Ovary (tissue), 9 donors: ENCODE measurements around the gene RAPGEF2. TPM values are rescaled to one million over a fixed set of nuclear protein-coding genes. Genes with fewer than 3 reads are reported as not detected.

ENCODE experiments used
- DNase-seq, 5 donors: peaks; one replicate each; pipeline ENCODE4 v3.0.0-alpha.2; 2019 to 2020
- H3K27ac ChIP-seq, 2 donors: fragments of 200-600 bp; one replicate each; pipeline versions ENCODE4 v1.5.1 to v1.8.0; 2019 to 2022
- H3K27me3 ChIP-seq: fragments of 200-600 bp; one replicate; pipeline ENCODE4 v1.8.0; 2022
- H3K36me3 ChIP-seq: fragments of 200-600 bp; sonication (generic); one replicate; pipeline ENCODE4 v1.5.1; 2019
- H3K4me1 ChIP-seq: one replicate; pipeline ENCODE4 v1.8.1; 2013; ENCODE audit warnings: mild to moderate bottlenecking, moderate library complexity; ENCODE audit not compliant: insufficient read depth
- H3K4me3 ChIP-seq: fragments of 200-600 bp; sonication (generic); one replicate; pipeline ENCODE4 v1.5.1; 2017
- H3K9me3 ChIP-seq, 2 donors: fragments of 200-600 bp in 1 of 2; sonication (generic) in 1 of 2; one replicate each; pipeline versions ENCODE4 v1.5.1 to v1.8.1; 2013 to 2019; ENCODE audit warnings: mild to moderate bottlenecking in 1 of 2, moderate library complexity in 1 of 2
- CTCF ChIP-seq, 3 donors: fragments of 450-650 bp in 2 of 3; fragments of 200-600 bp in 1 of 3; IDR thresholded peaks; one replicate each; pipeline versions ENCODE4 v1.5.1 to v1.8.0; 2016 to 2022; ENCODE audit warnings: antibody characterized with exemption in 3 of 3, mild to moderate bottlenecking in 1 of 3
- EP300 ChIP-seq: sonication (generic); formaldehyde crosslinking; IDR thresholded peaks from one replicate; pipeline ENCODE4 v1.6.1; 2017; ENCODE audit warnings: antibody characterized with exemption
- POLR2A ChIP-seq: fragments of 450-650 bp; IDR thresholded peaks from one replicate; pipeline ENCODE4 v1.6.1; 2017; ENCODE audit warnings: antibody characterized with exemption, mild to moderate bottlenecking, moderate library complexity
- WGBS, 3 donors: extraction: QIAGEN DNeasy Blood & Tissue Kit in 1 of 3; methylation state at CpG; one replicate each; pipeline versions ENCODE4 v1.1.5 to v1.1.7; 2013 to 2017; 5-methylcytosine and 5-hydroxymethylcytosine counted together
- intact Hi-C, 4 donors: fragments of 100-400 bp; cut with DNase I; formaldehyde crosslinking; loops; one replicate each; pipeline versions ENCODE4 v1.11.0 to v1.15.1; 2022 to 2023
- polyA plus RNA-seq, 2 donors: library from polyadenylated mRNA; stranded (reverse); fragments of 200-250 nt in 1 of 2; fragments of 350-450 nt in 1 of 2; fragmentation: Illumina TruSeq in 1 of 2; extraction: RNeasy Lipid Tissue Mini Kit (QIAGEN cat#74804) in 1 of 2; gene quantifications; one replicate each; pipeline ENCODE4 v1.2.3, GENCODE V29; 2013 to 2014
- total RNA-seq, 7 donors: library from RNA; depleted of rRNA in 2 of 7; stranded (reverse); fragments of >200 nt in 2 of 7; fragmentation: NEBNext Ultra II Directional in 3 of 7; extraction: Animal tissue kit (Norgen Biotek cat#: 25700) in 3 of 7; gene quantifications; one replicate each; pipeline versions ENCODE4 v1.1.0 to v1.2.4, GENCODE V29; 2016 to 2023
- donor health status: DM: no; HTN: no; CAD: no; lungs with moderate emphysema.
- donor health status: DM: no; HTN: no; CAD: no.
- donor health status: Bipolar disorder and iron deficiency.
- donor health status: DM: yes; HTN: yes; CAD: no.
- donor health status: DM: no; HTN: no; CAD: no.
- donor health status: DM: yes; HTN: yes; CAD: no.

The RAPGEF2 gene
- total and polyA plus RNA-seq, 9 donors: 11.5 to 46.5 (median 25.4) TPM

GRCh38 chr4:159169404-159170302, 66.8 kb downstream of the RAPGEF2 start:
- Histone ChIP-seq H3K27ac (no peak overlapping the region), H3K4me3 (no peak overlapping the region), H3K27me3 (no peaks in the 10 kb centered on the region), H3K36me3 (no peaks in the 10 kb centered on the region), H3K4me1 (peaks cover 8% of the 10 kb centered on the region), H3K9me3 (no peaks in the 10 kb centered on the region)
- no peak for DNase-seq
- 97 to 99% (median 98%) methylated on average over 5 of the region's 5 CpGs for WGBS, 3 donors
- intact Hi-C loops: loop anchor here in 3 of 4 donors (10.0 kb wide), 5 partner anchors 65 to 1465 kb away; partner anchors contain the start of genes PPID (in 1 of the 3) and RAPGEF2 (in 1 of the 3)
- no peak for TF ChIP-seq CTCF (IDR thresholded peaks at IDR 0.05)
- TF ChIP-seq EP300: no peak
- TF ChIP-seq POLR2A: no peak

GRCh38 chr4:159171287-159171686, 68.4 kb downstream of the RAPGEF2 start:
- H3K27ac ChIP-seq: no peak overlapping the region
- intact Hi-C loops: loop anchor here in 3 of 4 donors (10.0 kb wide), 4 partner anchors 66 to 446 kb away; partner anchors contain the start of genes PPID (in 1 of the 3) and RAPGEF2 (in 1 of the 3)
- DNase-seq: no peak
- no peak for TF ChIP-seq CTCF (IDR thresholded peaks at IDR 0.05)
- no peak for TF ChIP-seq POLR2A
- no peak for TF ChIP-seq EP300
- H3K27me3 ChIP-seq: no peaks in the 10 kb centered on the region
- H3K4me1 ChIP-seq: peaks cover 9% of the 10 kb centered on the region
- no peak overlapping the region for H3K4me3 ChIP-seq
- no peaks in the 10 kb centered on the region for H3K36me3 ChIP-seq
- 76 to 84% (median 79%) methylated on average over 4 of the region's 4 CpGs for WGBS, 3 donors
- H3K9me3 ChIP-seq: no peaks in the 10 kb centered on the region

- H3K27ac ChIP-seq: no peak overlapping the region
- DNase-seq: no peak
- 37 to 80% (median 62%) methylated on average over 4 of the region's 4 CpGs for WGBS, 3 donors
- H3K36me3 ChIP-seq: no peaks in the 10 kb centered on the region
- no peak for TF ChIP-seq EP300
- TF ChIP-seq POLR2A: no peak
- no peak for TF ChIP-seq CTCF (IDR thresholded peaks at IDR 0.05)
- no peaks in the 10 kb centered on the region for H3K9me3 ChIP-seq
- H3K4me3 ChIP-seq: no peak overlapping the region
- no peaks in the 10 kb centered on the region for H3K27me3 ChIP-seq
- intact Hi-C loops: loop anchor here in 3 of 4 donors (10.0 kb wide), 4 partner anchors 69 to 449 kb away; partner anchors contain the start of genes PPID (in 1 of the 3) and RAPGEF2 (in 1 of the 3)
- H3K4me1 ChIP-seq: peaks cover 9% of the 10 kb centered on the region
Observed at GRCh38 chr4:159173886-159174285, 71.0 kb downstream of the RAPGEF2 start.

GRCh38 chr4:159174645-159175084, 71.8 kb downstream of the RAPGEF2 start:
- H3K36me3 ChIP-seq: no peaks in the 10 kb centered on the region
- no peak for DNase-seq
- H3K27me3 ChIP-seq: no peaks in the 10 kb centered on the region
- H3K4me1 ChIP-seq: peaks cover 9% of the 10 kb centered on the region
- TF ChIP-seq CTCF (IDR thresholded peaks at IDR 0.05): no peak
- TF ChIP-seq POLR2A: no peak
- TF ChIP-seq EP300: no peak
- intact Hi-C loops: loop anchor here (5.0 to 10.0 kb wide), 7 partner anchors 70 to 450 kb away; partner anchors contain the start of genes PPID (in 1 of the 4) and RAPGEF2 (in 1 of the 4)
- 76 to 81% (median 78%) methylated on average over 2 of the region's 2 CpGs for WGBS, 3 donors
- H3K9me3 ChIP-seq: no peaks in the 10 kb centered on the region
- H3K4me3 ChIP-seq: no peak overlapping the region
- no peak overlapping the region for H3K27ac ChIP-seq
